Measurements from ENCODE around the gene RPL10A.

The RPL10A gene

DNA sequence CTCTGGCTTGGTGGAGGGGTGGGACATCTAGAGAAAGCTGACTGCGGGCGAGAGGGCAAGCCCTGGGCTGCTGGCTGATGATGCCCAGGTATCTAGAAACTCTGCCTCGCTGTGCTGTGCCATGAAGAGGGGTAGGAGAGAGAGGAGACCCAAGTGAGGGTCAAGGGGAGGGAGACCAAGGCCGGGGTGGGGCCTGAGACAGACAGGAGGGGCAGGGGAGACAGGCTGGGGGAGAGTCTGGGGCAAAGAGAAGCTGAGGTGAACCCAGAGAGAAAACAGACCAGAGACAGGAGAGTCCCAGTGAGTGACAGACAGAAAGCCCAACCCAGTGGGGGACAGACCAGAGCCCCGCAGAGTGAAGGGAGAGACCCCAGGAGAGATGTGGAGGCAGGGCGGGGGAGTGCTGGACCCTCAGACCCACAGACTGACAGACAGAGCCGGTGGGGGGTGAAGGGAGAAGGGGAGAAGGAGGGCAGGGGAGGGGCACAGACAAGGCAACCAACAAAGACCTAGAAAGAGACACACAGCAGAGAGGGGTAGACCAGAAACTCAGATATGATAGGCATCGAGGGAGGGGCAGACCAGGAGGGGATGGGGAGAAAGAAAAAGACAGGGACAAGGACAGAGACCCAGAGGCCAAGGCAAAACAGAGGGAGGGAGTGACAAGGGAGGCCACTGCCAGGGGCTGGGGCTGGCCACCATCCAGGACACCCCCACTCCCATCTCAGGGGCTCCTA is 22.8 kb downstream of the RPL10A start:
- TF ChIP-seq, protein P1, sequence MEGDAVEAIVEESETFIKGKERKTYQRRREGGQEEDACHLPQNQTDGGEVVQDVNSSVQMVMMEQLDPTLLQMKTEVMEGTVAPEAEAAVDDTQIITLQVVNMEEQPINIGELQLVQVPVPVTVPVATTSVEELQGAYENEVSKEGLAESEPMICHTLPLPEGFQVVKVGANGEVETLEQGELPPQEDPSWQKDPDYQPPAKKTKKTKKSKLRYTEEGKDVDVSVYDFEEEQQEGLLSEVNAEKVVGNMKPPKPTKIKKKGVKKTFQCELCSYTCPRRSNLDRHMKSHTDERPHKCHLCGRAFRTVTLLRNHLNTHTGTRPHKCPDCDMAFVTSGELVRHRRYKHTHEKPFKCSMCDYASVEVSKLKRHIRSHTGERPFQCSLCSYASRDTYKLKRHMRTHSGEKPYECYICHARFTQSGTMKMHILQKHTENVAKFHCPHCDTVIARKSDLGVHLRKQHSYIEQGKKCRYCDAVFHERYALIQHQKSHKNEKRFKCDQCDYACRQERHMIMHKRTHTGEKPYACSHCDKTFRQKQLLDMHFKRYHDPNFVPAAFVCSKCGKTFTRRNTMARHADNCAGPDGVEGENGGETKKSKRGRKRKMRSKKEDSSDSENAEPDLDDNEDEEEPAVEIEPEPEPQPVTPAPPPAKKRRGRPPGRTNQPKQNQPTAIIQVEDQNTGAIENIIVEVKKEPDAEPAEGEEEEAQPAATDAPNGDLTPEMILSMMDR (IDR thresholded peaks at IDR 0.05; ENCODE audit: low read depth, low read length): no peak
- H3K4me3 ChIP-seq (replicated peaks in 1 of 2; ENCODE audit: low read depth in 2 of 2, low read length in 2 of 2): no peak overlapping the region
- no peak for DNase-seq (ENCODE audit: low read depth in 2 of 2)

DNA sequence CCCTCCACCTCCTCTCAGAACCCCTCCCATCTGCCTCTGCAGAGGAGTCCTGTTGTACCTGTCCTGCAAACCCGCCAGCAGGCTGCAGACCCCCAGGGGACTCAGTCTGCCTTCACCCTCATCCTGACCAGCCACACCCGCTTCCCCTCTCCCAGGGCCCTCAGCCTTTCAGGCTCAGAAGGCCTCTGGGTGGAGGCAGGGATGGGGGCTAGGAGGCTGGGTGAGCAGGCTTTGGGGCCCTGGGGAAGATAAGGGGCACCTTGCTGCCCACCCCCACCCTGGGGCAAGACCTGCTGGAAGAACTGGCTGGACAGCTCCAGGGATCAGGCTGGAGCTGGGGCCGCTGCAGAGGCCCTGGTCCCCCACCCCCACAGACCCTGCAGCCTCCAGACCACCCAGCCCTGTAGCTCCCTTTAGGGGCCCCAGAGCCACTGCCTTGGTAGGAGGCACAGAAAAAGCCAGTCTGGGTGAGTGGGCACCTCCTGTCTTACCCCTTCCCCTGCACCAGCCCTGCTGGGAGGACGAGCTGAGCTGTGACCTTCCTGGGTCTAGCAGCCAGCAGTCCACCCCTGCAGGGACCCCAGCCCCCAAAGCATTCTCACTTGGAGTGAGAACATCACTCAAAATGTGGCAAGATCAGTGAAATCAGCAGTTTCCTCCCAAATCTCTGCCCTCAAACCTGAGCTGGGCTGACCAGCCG is 23.5 kb downstream of the RPL10A start:
- H3K4me3 ChIP-seq (replicated peaks in 1 of 2; ENCODE audit: low read depth in 2 of 2, low read length in 2 of 2): no peak overlapping the region
- no peak for DNase-seq (ENCODE audit: low read depth in 2 of 2)
- TF ChIP-seq, protein P1 (IDR thresholded peaks at IDR 0.05; ENCODE audit: low read depth, low read length): no peak

GRCh38 chr6:35492258-35492973 is 24.2 kb downstream of the RPL10A start:
- TF ChIP-seq, protein P1 (IDR thresholded peaks at IDR 0.05; ENCODE audit: low read depth, low read length): no peak
- DNase-seq (ENCODE audit: low read depth in 2 of 2): no peak
- no peak overlapping the region for H3K4me3 ChIP-seq (replicated peaks in 1 of 2; ENCODE audit: low read depth in 2 of 2, low read length in 2 of 2)

DNA sequence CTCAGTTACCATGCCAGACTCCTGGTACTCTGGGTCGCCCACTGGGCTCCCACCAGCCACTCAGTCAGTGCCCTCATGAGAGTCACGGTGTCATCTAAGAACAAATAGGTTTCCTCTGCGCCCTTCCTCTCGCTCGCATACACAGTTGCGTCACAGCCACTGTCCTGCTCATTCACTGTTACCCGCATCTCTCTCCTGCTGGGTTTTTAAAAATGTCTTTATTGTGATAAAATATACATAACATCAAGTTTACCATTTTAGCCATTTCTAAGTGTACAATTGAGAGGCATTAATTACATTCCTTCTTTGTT is 24.7 kb downstream of the RPL10A start:
- DNase-seq (ENCODE audit: low read depth in 2 of 2): no peak
- H3K4me3 ChIP-seq (replicated peaks in 1 of 2; ENCODE audit: low read depth in 2 of 2, low read length in 2 of 2): no peak overlapping the region
- TF ChIP-seq, protein P1 (IDR thresholded peaks at IDR 0.05; ENCODE audit: low read depth, low read length): no peak

DNA sequence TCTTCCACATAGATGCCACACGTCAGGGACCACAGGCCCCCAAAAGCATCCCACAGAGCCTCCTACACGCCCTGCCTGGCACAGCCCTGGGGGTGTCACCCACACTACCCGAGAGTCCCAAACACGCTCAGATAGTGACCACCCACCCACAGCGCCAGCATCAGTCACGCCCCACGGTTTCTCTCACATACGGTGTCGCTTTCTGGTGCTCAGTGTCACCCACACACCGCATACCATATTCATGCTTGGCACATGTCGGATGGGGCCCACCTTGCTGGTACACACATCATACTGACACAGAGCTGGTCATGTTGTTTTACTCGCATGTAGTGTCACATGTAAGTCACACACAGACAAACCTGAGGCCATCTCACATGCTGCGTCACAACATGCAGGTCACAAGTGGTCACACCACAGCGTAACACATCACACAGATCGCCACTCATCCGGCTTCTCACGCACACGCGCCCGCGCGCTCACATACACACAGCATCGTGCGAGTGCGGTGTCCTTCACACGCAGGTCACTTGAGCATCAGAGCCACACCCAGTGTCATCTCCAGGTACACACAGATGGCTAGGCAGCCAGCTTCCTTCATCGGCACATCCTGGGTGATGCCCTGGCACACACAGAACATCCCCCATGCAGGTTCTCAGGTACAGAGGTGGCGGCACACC is 25.2 kb downstream of the RPL10A start:
- TF ChIP-seq, protein P1 (IDR thresholded peaks at IDR 0.05; ENCODE audit: low read depth, low read length): no peak
- no peak for DNase-seq (ENCODE audit: low read depth in 2 of 2)
- H3K4me3 ChIP-seq (replicated peaks in 1 of 2; ENCODE audit: low read depth in 2 of 2, low read length in 2 of 2): no peak overlapping the region

- DNase-seq (ENCODE audit: low read depth in 2 of 2): peak; percentile 51 to 56
- H3K4me3 ChIP-seq (replicated peaks in 1 of 2; ENCODE audit: low read depth in 2 of 2, low read length in 2 of 2): peak overlapping the region in 1 of 2 donors; percentile 12
- TF ChIP-seq, protein P1 (IDR thresholded peaks at IDR 0.05; ENCODE audit: low read depth, low read length): no peak
Measured at GRCh38 chr6:35494161-35494563, 26.0 kb downstream of the RPL10A start.
